Omental fat pad (tissue), 4 donors: ENCODE data around the gene ACYP2. TPM values are rescaled to one million over a fixed set of nuclear protein-coding genes. Genes with fewer than 3 reads are reported as not detected.

Source experiments
- ATAC-seq: fragments of 150-250 bp; one replicate; pipeline ENCODE4 v1.9.1; 2016; ENCODE audit warnings: mild to moderate bottlenecking, moderate library complexity; ENCODE audit not compliant: low FRiP score
- DNase-seq: peaks from one replicate; pipeline ENCODE4 v3.0.0-alpha.2; 2019; ENCODE audit warnings: low spot score
- CTCF ChIP-seq, 3 donors: fragments of 450-650 bp; IDR thresholded peaks; one replicate each; pipeline ENCODE4 v1.5.1; 2016 to 2017; ENCODE audit warnings: antibody characterized with exemption in 3 of 3, mild to moderate bottlenecking in 3 of 3, moderate library complexity in 2 of 3
- total RNA-seq, 4 donors: library from RNA; depleted of rRNA; stranded (reverse); fragments of >200 nt; gene quantifications; one replicate each; pipeline ENCODE4 v1.1.0, GENCODE V29; 2016

ACYP2 gene
- total RNA-seq, 4 donors from 2014 or later, result 15.1 to 20.0 (median 18.2) TPM

DNA sequence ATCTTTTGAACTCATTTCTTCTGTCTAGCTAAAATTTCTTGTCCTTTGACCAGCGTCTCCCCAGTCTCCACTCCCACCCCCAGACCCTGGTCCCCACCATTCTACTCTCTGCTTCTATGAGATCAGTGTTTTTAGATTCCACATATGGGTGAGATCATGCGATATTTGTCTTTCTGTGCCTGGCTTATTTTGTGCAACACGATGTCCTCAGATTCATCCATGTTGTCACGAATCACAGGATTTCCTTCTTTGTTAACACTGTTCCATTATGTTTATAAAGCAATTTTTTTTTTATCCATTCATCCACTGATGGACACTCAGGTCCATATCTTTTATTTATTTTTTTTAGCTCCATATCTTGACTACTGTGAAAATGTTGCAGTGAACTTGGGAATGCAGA lies 16.0 kb upstream of the ACYP2 start:
- no peak for DNase-seq
- no peak for TF ChIP-seq CTCF (IDR thresholded peaks at IDR 0.05)

DNA sequence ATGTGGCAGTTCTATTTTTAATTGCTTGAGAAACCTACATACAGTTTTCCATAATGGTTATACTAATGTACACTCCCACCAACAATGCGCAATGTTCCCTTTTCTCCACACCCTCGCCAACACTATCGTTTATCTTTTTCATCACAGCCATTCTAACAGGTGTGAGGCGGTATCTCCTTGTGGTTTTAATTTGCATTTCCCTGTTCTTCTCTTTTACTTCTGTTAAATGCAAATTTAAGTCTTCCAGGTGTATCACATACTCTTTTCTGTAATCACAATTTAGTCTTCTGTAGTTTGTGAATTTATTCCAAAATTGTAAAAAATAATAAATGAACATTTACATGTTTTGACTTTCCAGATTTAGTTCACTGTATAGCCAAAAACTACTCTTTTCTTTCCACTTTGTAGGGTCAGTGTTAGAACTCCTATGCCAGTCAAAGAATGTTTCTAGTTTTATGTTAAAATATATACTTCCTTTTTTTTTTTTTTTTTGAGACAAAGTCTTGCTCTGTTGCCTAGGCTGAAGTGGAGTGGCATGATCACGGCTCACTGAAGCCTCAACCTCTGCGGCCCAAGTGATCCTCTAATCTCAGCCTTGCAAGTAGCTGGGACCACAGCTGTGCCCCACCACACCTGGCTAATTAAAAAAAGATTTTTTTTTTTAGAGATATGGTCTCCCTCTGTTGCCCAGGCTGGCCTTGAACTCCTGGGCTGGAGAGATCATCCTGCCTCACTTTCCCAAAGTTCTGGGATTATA lies 15.4 kb upstream of the ACYP2 start:
- DNase-seq (no peak), ATAC-seq (no peak)
- TF ChIP-seq CTCF (IDR thresholded peaks at IDR 0.05), result no peak

More for the DNA sequence above, 16.0 kb upstream of the ACYP2 start:
- no peak for ATAC-seq

DNA sequence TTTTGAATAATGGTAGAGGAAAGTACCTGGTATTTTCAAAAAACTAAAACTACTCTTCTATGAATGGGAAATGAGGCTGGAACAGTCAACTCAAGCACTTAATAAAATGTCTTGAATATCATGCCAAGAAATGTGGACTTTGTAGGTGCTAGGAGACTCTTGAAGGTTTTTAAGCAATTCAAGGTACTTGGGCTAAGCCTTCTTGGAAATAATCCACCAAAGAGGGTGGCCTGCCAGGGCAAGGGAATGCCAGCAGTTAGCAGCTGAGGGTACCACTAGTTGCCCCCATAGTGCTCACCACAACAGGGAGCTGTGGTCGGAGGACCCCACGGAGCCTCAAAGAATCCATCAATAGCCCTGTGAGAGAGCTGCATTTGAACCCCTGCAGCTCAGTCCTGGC lies 14.6 kb upstream of the ACYP2 start:
- ATAC-seq, result no peak
- DNase-seq, result no peak
- TF ChIP-seq CTCF (IDR thresholded peaks at IDR 0.05), result no peak

- DNase-seq (no peak), ATAC-seq (peak; percentile 81)
- no peak for TF ChIP-seq CTCF (IDR thresholded peaks at IDR 0.05)
Observed at GRCh38 chr2:54103454-54104314, 11.7 kb upstream of the ACYP2 start.

GRCh38 chr2:54106631-54107454 lies 8.6 kb upstream of the ACYP2 start:
- DNase-seq (no peak), ATAC-seq (no peak)
- TF ChIP-seq CTCF (IDR thresholded peaks at IDR 0.05), result no peak

DNA sequence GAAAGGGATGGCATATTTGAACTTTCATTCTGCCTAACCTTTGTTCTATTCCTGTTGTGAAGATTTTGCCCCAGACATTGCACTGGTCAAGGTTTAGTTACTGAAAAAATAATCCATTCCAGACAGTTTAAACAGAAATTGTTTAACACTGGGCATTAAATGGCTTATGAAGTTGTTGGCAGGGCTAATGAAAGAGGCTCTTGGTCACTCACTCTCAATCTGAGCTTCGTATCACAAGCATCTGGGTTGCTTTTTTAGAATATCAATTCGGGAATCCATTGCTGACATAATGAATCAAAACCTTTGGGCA lies 8.0 kb upstream of the ACYP2 start:
- no peak for TF ChIP-seq CTCF (IDR thresholded peaks at IDR 0.05)
- DNase-seq, result no peak
- ATAC-seq, result no peak
